HepG2 (cell line): ENCODE measurements around the gene NSFL1C. TPM values are rescaled to one million over a fixed set of nuclear protein-coding genes. Genes with fewer than 3 reads are reported as not detected.

Source experiments
- ATAC-seq: fragments of 200-7000 bp; cut with Tn5 transposase; 3 replicates; pipeline ENCODE4 v1.9.1; 2020; ENCODE audit warnings: mild to moderate bottlenecking, moderate library complexity
- BruUV-seq: library from RNA; stranded (reverse); fragments of 400-500 nt; replicated peaks from 2 replicates; lab custom pipeline; 2021; lab: Mats Ljungman, UMichigan
- CTCF ChIA-PET: fragments of 300-600 bp; formaldehyde crosslinking; extraction: SDS; loops from one replicate; lab custom pipeline; 2021; ENCODE audit warnings: low total read pairs, inconsistent platforms, low intra/inter-chr PET ratio; lab: Yijun Ruan, JAX
- POLR2A ChIA-PET: fragments of 350-600 bp; sonication (Branson Sonifier 250); formaldehyde crosslinking; loops from one replicate; lab custom pipeline; 2020; ENCODE audit warnings: antibody characterized with exemption, inconsistent platforms; lab: Yijun Ruan, JAX
- DNase-seq: peaks from one replicate; pipeline ENCODE4 v3.0.0-alpha.2; 2015; ENCODE audit warnings: low spot score
- FAIRE-seq: peaks from 3 replicates; lab custom pipeline; 2011; peaks lifted over from hg19 to GRCh38; lab: Jason Lieb, UNC
- H2AFZ ChIP-seq: one replicate; pipeline ENCODE4 v1.6.1; 2011; ENCODE audit warnings: low read length, inconsistent platforms
- H3K27ac ChIP-seq: fragments of 300-600 bp; 3 replicates; pipeline ENCODE4 v1.8.0; 2011; ENCODE audit warnings: mixed run types, mild to moderate bottlenecking, mixed read lengths, low read length, inconsistent platforms; ENCODE audit not compliant: insufficient read depth; ENCODE audit errors: extremely low read length
- H3K27me3 ChIP-seq, 2 experiments: fragments of 200-600 bp in 1 of 2; 2 replicates in 1 of 2; 3 replicates in 1 of 2; pipeline versions ENCODE4 v1.6.0 to v1.8.0; 2011; ENCODE audit warnings: low read length in 2 of 2, mild to moderate bottlenecking in 2 of 2, moderate library complexity in 2 of 2, inconsistent platforms in 1 of 2; ENCODE audit not compliant: insufficient read depth in 2 of 2, control insufficient read depth in 1 of 2
- H3K36me3 ChIP-seq, 2 experiments: fragments of 200-600 bp in 1 of 2; replicated peaks in 1 of 2; 2 replicates in 1 of 2; 3 replicates in 1 of 2; pipeline versions ENCODE4 v1.5.1 to v1.8.0; 2011; ENCODE audit warnings: low read length in 2 of 2, inconsistent platforms in 1 of 2; ENCODE audit not compliant: insufficient read depth in 2 of 2, control insufficient read depth in 1 of 2
- H3K4me1 ChIP-seq: 2 replicates; pipeline ENCODE4 v1.5.1; 2012; ENCODE audit warnings: low read length, inconsistent platforms; ENCODE audit not compliant: insufficient read depth
- H3K4me2 ChIP-seq: 2 replicates; pipeline ENCODE4 v1.6.0; 2011; ENCODE audit warnings: low read depth, low read length, inconsistent platforms
- H3K4me3 ChIP-seq, 3 experiments: fragments of 200-600 bp in 1 of 3; sonication (generic), shearing (Covaris generic) in 1 of 3; replicated peaks in 1 of 3; 2 replicates each; pipeline ENCODE4 v1.5.1; 2011 to 2016; ENCODE audit warnings: low read length in 3 of 3, inconsistent platforms in 2 of 3, low read depth in 2 of 3, mild to moderate bottlenecking in 2 of 3, control low read depth in 1 of 3, mixed read lengths in 1 of 3; ENCODE audit not compliant: insufficient read depth in 1 of 3
- H3K79me2 ChIP-seq: one replicate; pipeline ENCODE4 v1.6.1; 2011; ENCODE audit warnings: low read length, inconsistent platforms; ENCODE audit not compliant: insufficient read depth
- H3K9ac ChIP-seq: 2 replicates; pipeline ENCODE4 v1.6.0; 2011; ENCODE audit warnings: mild to moderate bottlenecking, low read depth, low read length, inconsistent platforms; ENCODE audit not compliant: insufficient read depth
- H3K9me3 ChIP-seq: 2 replicates; pipeline ENCODE4 v1.5.1; 2012; ENCODE audit warnings: mild to moderate bottlenecking, low read length
- H4K20me1 ChIP-seq: 2 replicates; pipeline ENCODE4 v1.6.0; 2011; ENCODE audit warnings: inconsistent platforms, mild to moderate bottlenecking, low read length, moderate library complexity; ENCODE audit not compliant: insufficient read depth
- CBX5 ChIP-seq: sonication (generic); formaldehyde crosslinking; IDR thresholded peaks from 2 replicates; pipeline ENCODE4 v1.4.0; 2020; ENCODE audit warnings: missing genetic modification reagents, borderline replicate concordance
- RORA ChIP-seq: sonication (generic); formaldehyde crosslinking; IDR thresholded peaks from 2 replicates; pipeline ENCODE4 v1.5.0; 2020; ENCODE audit warnings: mild to moderate bottlenecking, missing genetic modification reagents, moderate library complexity
- SIX1 ChIP-seq: sonication (generic); formaldehyde crosslinking; IDR thresholded peaks from 2 replicates; pipeline ENCODE4 v1.4.0; 2020; ENCODE audit warnings: missing genetic modification reagents, borderline replicate concordance
- SUZ12 ChIP-seq: fragments of 150-350 bp; IDR thresholded peaks from 2 replicates; pipeline ENCODE4 v1.6.1; 2014; ENCODE audit warnings: low read depth, low read length
- ZFP90 ChIP-seq: sonication (generic); formaldehyde crosslinking; IDR thresholded peaks from 2 replicates; pipeline ENCODE4 v1.8.0; 2022; ENCODE audit warnings: missing genetic modification reagents, mild to moderate bottlenecking, inconsistent platforms, borderline replicate concordance
- ZNF660 ChIP-seq: sonication (generic); formaldehyde crosslinking; IDR thresholded peaks from 2 replicates; pipeline ENCODE4 v1.5.1; 2020; ENCODE audit warnings: mild to moderate bottlenecking, low read depth, missing genetic modification reagents, borderline replicate concordance
- ZSCAN25 ChIP-seq: sonication (generic); formaldehyde crosslinking; IDR thresholded peaks from 2 replicates; pipeline ENCODE4 v1.8.0; 2022; ENCODE audit warnings: mild to moderate bottlenecking, missing genetic modification reagents
- WGBS: methylation state at CpG from one replicate; pipeline ENCODE4 v1.1.6; 2017; ENCODE audit warnings: low lambda C conversion rate; 5-methylcytosine and 5-hydroxymethylcytosine counted together
- in situ Hi-C: cut with HindIII; loops from 2 replicates; pipeline ENCODE4 v1.10.0; 2017; ENCODE audit warnings: low pct_unique_long_range_greater_than_20kb; ENCODE audit not compliant: extremely low pct_ligation_motif_present
- intact Hi-C: fragments of 100-400 bp; cut with micrococcal nuclease; formaldehyde crosslinking; loops from one replicate; pipeline ENCODE4 v1.10.0; 2022; ENCODE audit not compliant: unreplicated experiment
- polyA plus RNA-seq, 8 experiments: library from polyadenylated mRNA; depleted of rRNA in 3 of 8; stranded (reverse) in 7 of 8; unstranded in 1 of 8; fragments of >200 nt; fragmentation: Illumina TruSeq in 4 of 8; extraction: Trizol in 4 of 8; gene quantifications; 2 replicates each; pipeline versions ENCODE4 v1.2.1 to v1.2.3, GENCODE V29; 2011 to 2016; ENCODE audit warnings: low read depth in 4 of 8, missing spikeins in 1 of 8, mixed read lengths in 1 of 8; ENCODE audit not compliant: insufficient read depth in 1 of 8
- total RNA-seq, 5 experiments: library from RNA; depleted of rRNA; stranded (reverse); fragments of >200 nt; fragmentation: Illumina TruSeq; extraction: Trizol; gene quantifications; 2 replicates each; pipeline ENCODE4 v1.2.3, GENCODE V29; 2016; ENCODE audit warnings: low read depth in 1 of 5
- TF ChIP-seq, protein P1 (sequence below): sonication (generic); formaldehyde crosslinking; IDR thresholded peaks from 2 replicates; pipeline ENCODE4 v1.8.0; 2022; ENCODE audit warnings: mild to moderate bottlenecking, missing genetic modification reagents; ENCODE audit not compliant: insufficient replicate concordance
- TF ChIP-seq, protein P2 (sequence below): sonication (generic); formaldehyde crosslinking; IDR thresholded peaks from 2 replicates; pipeline ENCODE4 v1.4.0; 2020; ENCODE audit warnings: missing genetic modification reagents
- TF ChIP-seq, protein P3 (sequence below): sonication (generic); formaldehyde crosslinking; IDR thresholded peaks from 2 replicates; pipeline ENCODE4 v1.9.0; 2021; ENCODE audit warnings: missing genetic modification reagents, borderline replicate concordance
- TF ChIP-seq, protein P4 (sequence below), 2 experiments: IDR thresholded peaks; 2 replicates each; pipeline ENCODE4 v1.6.1; 2011 to 2012; ENCODE audit warnings: low read length in 2 of 2, borderline replicate concordance in 1 of 2, low read depth in 1 of 2, mild to moderate bottlenecking in 1 of 2, moderate library complexity in 1 of 2
- TF ChIP-seq, protein P5 (sequence below): sonication (generic); formaldehyde crosslinking; IDR thresholded peaks from 2 replicates; pipeline ENCODE4 v1.5.0; 2020; ENCODE audit warnings: missing genetic modification reagents
- TF ChIP-seq, protein P6 (sequence below): IDR thresholded peaks from 2 replicates; pipeline ENCODE4 v1.6.1; 2016; ENCODE audit warnings: low read depth, borderline replicate concordance

Gene NSFL1C
- total and polyA plus RNA-seq, 2 of the 13 experiments (the other 11 are each of a cell fraction or from before 2014, with no cell fraction given): 22.9 to 62.7 TPM

DNA sequence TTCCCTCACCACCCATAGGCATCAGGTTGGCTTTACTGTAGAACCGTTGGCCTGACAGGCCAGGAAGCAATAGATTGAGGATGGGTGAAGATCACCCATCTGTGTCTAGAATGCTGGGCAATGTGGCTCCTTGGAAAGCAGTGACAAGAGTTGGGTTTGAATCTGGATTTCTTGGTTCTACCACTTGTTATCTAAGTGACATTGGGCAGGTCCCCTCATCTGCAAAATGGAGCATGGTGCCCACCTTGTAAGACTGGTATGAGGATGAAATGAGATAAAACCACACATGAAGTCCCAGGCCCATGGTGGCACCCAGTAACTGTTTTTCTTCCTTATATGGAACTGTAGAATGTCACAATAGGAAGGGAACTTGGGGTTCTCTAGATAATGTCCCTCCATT, 47.2 kb upstream of the NSFL1C start:
- Histone ChIP-seq H3K27ac (no peak overlapping the region), H3K4me3 (no peak overlapping the region), H3K27me3 (no peaks in the 10 kb centered on the region; a peak in 1 of 5 replicates), H2AFZ (no peak overlapping the region), H4K20me1 (no peaks in the 10 kb centered on the region), H3K36me3 (no peaks in the 10 kb centered on the region), H3K79me2 (no peaks in the 10 kb centered on the region), H3K9me3 (no peaks in the 10 kb centered on the region), H3K4me1 (peaks cover 9% of the 10 kb centered on the region), H3K4me2 (no peak overlapping the region), H3K9ac (no peak overlapping the region)
- DNase-seq: no peak
- ChIA-PET POLR2A (no interaction called here), CTCF (no interaction called here)
- in situ Hi-C loops (no loop called here), intact Hi-C loops (no loop called here)
- no peak for FAIRE-seq
- WGBS: 0% methylated on average over 1 of the region's 1 CpG
- no peak for ATAC-seq
- no TSS peak for BruUV-seq
- TF ChIP-seq, protein P1, sequence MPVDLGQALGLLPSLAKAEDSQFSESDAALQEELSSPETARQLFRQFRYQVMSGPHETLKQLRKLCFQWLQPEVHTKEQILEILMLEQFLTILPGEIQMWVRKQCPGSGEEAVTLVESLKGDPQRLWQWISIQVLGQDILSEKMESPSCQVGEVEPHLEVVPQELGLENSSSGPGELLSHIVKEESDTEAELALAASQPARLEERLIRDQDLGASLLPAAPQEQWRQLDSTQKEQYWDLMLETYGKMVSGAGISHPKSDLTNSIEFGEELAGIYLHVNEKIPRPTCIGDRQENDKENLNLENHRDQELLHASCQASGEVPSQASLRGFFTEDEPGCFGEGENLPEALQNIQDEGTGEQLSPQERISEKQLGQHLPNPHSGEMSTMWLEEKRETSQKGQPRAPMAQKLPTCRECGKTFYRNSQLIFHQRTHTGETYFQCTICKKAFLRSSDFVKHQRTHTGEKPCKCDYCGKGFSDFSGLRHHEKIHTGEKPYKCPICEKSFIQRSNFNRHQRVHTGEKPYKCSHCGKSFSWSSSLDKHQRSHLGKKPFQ (CRISPR knock-in tag): no peak
- TF ChIP-seq, protein P2, sequence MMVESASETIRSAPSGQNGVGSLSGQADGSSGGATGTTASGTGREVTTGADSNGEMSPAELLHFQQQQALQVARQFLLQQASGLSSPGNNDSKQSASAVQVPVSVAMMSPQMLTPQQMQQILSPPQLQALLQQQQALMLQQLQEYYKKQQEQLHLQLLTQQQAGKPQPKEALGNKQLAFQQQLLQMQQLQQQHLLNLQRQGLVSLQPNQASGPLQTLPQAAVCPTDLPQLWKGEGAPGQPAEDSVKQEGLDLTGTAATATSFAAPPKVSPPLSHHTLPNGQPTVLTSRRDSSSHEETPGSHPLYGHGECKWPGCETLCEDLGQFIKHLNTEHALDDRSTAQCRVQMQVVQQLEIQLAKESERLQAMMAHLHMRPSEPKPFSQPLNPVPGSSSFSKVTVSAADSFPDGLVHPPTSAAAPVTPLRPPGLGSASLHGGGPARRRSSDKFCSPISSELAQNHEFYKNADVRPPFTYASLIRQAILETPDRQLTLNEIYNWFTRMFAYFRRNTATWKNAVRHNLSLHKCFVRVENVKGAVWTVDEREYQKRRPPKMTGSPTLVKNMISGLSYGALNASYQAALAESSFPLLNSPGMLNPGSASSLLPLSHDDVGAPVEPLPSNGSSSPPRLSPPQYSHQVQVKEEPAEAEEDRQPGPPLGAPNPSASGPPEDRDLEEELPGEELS (CRISPR knock-in tag): no peak
- TF ChIP-seq, protein P3, sequence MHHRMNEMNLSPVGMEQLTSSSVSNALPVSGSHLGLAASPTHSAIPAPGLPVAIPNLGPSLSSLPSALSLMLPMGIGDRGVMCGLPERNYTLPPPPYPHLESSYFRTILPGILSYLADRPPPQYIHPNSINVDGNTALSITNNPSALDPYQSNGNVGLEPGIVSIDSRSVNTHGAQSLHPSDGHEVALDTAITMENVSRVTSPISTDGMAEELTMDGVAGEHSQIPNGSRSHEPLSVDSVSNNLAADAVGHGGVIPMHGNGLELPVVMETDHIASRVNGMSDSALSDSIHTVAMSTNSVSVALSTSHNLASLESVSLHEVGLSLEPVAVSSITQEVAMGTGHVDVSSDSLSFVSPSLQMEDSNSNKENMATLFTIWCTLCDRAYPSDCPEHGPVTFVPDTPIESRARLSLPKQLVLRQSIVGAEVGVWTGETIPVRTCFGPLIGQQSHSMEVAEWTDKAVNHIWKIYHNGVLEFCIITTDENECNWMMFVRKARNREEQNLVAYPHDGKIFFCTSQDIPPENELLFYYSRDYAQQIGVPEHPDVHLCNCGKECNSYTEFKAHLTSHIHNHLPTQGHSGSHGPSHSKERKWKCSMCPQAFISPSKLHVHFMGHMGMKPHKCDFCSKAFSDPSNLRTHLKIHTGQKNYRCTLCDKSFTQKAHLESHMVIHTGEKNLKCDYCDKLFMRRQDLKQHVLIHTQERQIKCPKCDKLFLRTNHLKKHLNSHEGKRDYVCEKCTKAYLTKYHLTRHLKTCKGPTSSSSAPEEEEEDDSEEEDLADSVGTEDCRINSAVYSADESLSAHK: no peak
- TF ChIP-seq, protein P4, sequence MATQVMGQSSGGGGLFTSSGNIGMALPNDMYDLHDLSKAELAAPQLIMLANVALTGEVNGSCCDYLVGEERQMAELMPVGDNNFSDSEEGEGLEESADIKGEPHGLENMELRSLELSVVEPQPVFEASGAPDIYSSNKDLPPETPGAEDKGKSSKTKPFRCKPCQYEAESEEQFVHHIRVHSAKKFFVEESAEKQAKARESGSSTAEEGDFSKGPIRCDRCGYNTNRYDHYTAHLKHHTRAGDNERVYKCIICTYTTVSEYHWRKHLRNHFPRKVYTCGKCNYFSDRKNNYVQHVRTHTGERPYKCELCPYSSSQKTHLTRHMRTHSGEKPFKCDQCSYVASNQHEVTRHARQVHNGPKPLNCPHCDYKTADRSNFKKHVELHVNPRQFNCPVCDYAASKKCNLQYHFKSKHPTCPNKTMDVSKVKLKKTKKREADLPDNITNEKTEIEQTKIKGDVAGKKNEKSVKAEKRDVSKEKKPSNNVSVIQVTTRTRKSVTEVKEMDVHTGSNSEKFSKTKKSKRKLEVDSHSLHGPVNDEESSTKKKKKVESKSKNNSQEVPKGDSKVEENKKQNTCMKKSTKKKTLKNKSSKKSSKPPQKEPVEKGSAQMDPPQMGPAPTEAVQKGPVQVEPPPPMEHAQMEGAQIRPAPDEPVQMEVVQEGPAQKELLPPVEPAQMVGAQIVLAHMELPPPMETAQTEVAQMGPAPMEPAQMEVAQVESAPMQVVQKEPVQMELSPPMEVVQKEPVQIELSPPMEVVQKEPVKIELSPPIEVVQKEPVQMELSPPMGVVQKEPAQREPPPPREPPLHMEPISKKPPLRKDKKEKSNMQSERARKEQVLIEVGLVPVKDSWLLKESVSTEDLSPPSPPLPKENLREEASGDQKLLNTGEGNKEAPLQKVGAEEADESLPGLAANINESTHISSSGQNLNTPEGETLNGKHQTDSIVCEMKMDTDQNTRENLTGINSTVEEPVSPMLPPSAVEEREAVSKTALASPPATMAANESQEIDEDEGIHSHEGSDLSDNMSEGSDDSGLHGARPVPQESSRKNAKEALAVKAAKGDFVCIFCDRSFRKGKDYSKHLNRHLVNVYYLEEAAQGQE (IDR thresholded peaks at IDR 0.05; ENCODE audit: borderline replicate concordance in 1 of 2, low read depth in 1 of 2, low read length in 2 of 2): no peak
- TF ChIP-seq, protein P5, sequence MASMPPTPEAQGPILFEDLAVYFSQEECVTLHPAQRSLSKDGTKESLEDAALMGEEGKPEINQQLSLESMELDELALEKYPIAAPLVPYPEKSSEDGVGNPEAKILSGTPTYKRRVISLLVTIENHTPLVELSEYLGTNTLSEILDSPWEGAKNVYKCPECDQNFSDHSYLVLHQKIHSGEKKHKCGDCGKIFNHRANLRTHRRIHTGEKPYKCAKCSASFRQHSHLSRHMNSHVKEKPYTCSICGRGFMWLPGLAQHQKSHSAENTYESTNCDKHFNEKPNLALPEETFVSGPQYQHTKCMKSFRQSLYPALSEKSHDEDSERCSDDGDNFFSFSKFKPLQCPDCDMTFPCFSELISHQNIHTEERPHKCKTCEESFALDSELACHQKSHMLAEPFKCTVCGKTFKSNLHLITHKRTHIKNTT (CRISPR knock-in tag): no peak
- TF ChIP-seq RORA (CRISPR knock-in tag) (no peak), SIX1 (CRISPR knock-in tag) (no peak), SUZ12 (no peak), ZSCAN25 (no peak), ZNF660 (no peak), CBX5 (CRISPR knock-in tag) (no peak), ZFP90 (no peak)
- TF ChIP-seq, protein P6, sequence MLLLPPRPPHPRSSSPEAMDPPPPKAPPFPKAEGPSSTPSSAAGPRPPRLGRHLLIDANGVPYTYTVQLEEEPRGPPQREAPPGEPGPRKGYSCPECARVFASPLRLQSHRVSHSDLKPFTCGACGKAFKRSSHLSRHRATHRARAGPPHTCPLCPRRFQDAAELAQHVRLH (CRISPR knock-in tag): no peak
